ENCODE data around the gene STK39. TPM values are rescaled to one million over a fixed set of nuclear protein-coding genes. Genes with fewer than 3 reads are reported as not detected.

Gene STK39
- total RNA-seq, 1 donor from 2014 or later = 31.9 TPM

DNA sequence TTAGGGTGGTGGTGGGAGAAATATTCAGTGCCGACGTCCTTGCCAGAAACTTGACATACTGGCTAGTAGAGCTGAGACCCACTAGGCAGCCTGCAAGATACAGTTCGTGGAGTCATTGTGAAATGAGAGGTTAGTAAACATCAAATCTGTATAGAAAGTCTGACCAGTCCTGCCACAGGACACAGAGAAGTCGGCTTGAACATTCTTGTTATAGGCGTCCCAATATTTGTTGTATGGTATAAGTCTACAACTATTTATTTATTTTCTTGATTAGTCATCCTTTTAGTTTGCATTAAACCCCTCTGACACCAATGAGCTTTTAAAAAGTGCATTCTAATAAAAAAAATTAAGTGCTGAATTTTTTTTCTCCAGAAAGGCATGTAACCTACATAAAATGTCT lies 265.4 kb downstream of the STK39 start:
- H3K27me3 Mint-ChIP-seq (ENCODE audit: low read depth) = no peaks in the 10 kb centered on the region

DNA sequence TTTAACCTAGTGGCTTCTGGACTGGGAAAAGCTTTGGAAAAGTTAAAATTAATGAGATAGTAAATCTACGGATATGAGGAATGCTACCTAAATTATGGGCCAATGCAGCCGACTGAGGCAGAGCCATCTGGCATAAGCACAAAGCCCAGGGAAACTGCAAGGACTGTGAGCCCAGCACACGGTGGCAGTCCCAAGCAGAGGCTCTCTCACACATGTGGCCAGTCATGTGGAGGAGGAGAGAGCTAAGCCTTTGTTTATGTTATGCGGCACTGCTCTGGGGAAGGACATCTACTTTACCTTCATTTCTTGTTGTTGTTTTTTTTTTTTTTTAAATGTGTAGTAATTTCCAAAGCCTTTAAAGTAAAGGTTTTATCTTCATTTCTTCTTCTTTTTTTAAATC lies 267.0 kb downstream of the STK39 start:
- TF ChIP-seq CTCF (IDR thresholded peaks at IDR 0.05) = no peak
- peaks cover 11% of the 10 kb centered on the region for H3K36me3 Mint-ChIP-seq (ENCODE audit: low read depth)
- no peaks in the 10 kb centered on the region for H3K27me3 Mint-ChIP-seq (ENCODE audit: low read depth)
- DNase-seq (ENCODE audit: low spot score) = no peak
- no peak overlapping the region for H3K27ac Mint-ChIP-seq (ENCODE audit: unreplicated experiment)
- peaks cover 6% of the 10 kb centered on the region for H3K4me1 Mint-ChIP-seq (ENCODE audit: low read depth)
- no peaks in the 10 kb centered on the region for H3K9me3 Mint-ChIP-seq (ENCODE audit: low read depth)
- H3K4me3 Mint-ChIP-seq (ENCODE audit: unreplicated experiment) = no peak overlapping the region

More for the DNA sequence above, 265.4 kb downstream of the STK39 start:
- Mint-ChIP-seq H3K4me3 (ENCODE audit: unreplicated experiment) (no peak overlapping the region), H3K9me3 (ENCODE audit: low read depth) (no peaks in the 10 kb centered on the region), H3K27ac (ENCODE audit: unreplicated experiment) (no peak overlapping the region), H3K36me3 (ENCODE audit: low read depth) (peaks cover 8% of the 10 kb centered on the region), H3K4me1 (ENCODE audit: low read depth) (peaks cover 18% of the 10 kb centered on the region)
- DNase-seq (ENCODE audit: low spot score) = no peak
- no peak for TF ChIP-seq CTCF (IDR thresholded peaks at IDR 0.05)

- Mint-ChIP-seq H3K4me3 (ENCODE audit: unreplicated experiment) (no peak overlapping the region), H3K4me1 (ENCODE audit: low read depth) (peaks cover 7% of the 10 kb centered on the region), H3K36me3 (ENCODE audit: low read depth) (peaks cover 18% of the 10 kb centered on the region), H3K27me3 (ENCODE audit: low read depth) (no peaks in the 10 kb centered on the region), H3K9me3 (ENCODE audit: low read depth) (peaks cover 16% of the 10 kb centered on the region), H3K27ac (ENCODE audit: unreplicated experiment) (no peak overlapping the region)
- no peak for TF ChIP-seq CTCF (IDR thresholded peaks at IDR 0.05)
- no peak for DNase-seq (ENCODE audit: low spot score)
These were observed 274.6 kb downstream of the STK39 start for GRCh38 chr2:167972746-167973145.

- Mint-ChIP-seq H3K36me3 (ENCODE audit: low read depth) (peaks cover 18% of the 10 kb centered on the region), H3K9me3 (ENCODE audit: low read depth) (peaks cover 16% of the 10 kb centered on the region)
These were observed 275.4 kb downstream of the STK39 start for GRCh38 chr2:167972020-167972419.

More at GRCh38 chr2:167972020-167972419, 275.4 kb downstream of the STK39 start:
- Mint-ChIP-seq H3K27me3 (ENCODE audit: low read depth) (no peaks in the 10 kb centered on the region), H3K27ac (ENCODE audit: unreplicated experiment) (no peak overlapping the region), H3K4me3 (ENCODE audit: unreplicated experiment) (no peak overlapping the region), H3K4me1 (ENCODE audit: low read depth) (peaks cover 14% of the 10 kb centered on the region)
- no peak for TF ChIP-seq CTCF (IDR thresholded peaks at IDR 0.05)
- DNase-seq (ENCODE audit: low spot score) = no peak

All from chondrocyte (in vitro differentiated cells).